ENCODE results near the gene LCE1E.

LCE1E gene

GRCh38 chr1:152827173-152827572 lies 41.1 kb downstream of the LCE1E start, which contains the start of gene LCE1A:
Gene LCE1A, plus strand, starts transcription at chr1:152827473. Its CDS starts 0 bp downstream, at chr1:152827473.
- TF ChIP-seq, protein P1, sequence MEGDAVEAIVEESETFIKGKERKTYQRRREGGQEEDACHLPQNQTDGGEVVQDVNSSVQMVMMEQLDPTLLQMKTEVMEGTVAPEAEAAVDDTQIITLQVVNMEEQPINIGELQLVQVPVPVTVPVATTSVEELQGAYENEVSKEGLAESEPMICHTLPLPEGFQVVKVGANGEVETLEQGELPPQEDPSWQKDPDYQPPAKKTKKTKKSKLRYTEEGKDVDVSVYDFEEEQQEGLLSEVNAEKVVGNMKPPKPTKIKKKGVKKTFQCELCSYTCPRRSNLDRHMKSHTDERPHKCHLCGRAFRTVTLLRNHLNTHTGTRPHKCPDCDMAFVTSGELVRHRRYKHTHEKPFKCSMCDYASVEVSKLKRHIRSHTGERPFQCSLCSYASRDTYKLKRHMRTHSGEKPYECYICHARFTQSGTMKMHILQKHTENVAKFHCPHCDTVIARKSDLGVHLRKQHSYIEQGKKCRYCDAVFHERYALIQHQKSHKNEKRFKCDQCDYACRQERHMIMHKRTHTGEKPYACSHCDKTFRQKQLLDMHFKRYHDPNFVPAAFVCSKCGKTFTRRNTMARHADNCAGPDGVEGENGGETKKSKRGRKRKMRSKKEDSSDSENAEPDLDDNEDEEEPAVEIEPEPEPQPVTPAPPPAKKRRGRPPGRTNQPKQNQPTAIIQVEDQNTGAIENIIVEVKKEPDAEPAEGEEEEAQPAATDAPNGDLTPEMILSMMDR (IDR thresholded peaks at IDR 0.05; ENCODE audit: low read depth, low read length, missing control alignments): no peak

DNA sequence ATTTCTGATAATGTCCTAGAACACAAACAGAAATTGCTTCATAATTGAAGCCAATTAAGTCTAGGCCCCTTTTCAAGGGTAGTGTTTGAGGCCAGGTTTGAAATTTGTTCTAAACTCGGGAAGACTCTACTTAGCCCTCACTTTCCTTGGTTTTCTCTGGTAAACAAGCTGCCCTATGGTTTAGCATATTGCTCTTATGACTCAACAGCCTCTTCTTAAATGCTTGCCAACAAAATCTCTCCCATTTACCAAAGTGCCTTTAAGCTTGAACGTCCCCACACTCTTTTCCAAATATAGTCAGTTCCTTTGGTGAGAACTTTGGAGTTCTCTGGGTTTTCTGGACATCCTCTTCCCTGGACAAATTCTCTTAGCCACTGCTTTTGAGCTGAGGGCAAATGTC lies 50.8 kb downstream of the LCE1E start:
- in situ Hi-C loops (cut with HindIII; ENCODE audit: low sequenced_read_pairs): no loop called here
- TF ChIP-seq, protein P1 (IDR thresholded peaks at IDR 0.05; ENCODE audit: low read depth, low read length, missing control alignments): no peak
- DNase-seq (ENCODE audit: low read depth): no peak
- H3K4me3 ChIP-seq (ENCODE audit: low read depth, low read length): no peak overlapping the region

More at GRCh38 chr1:152827173-152827572, 41.1 kb downstream of the LCE1E start, which contains the start of gene LCE1A:
- no peak for DNase-seq (ENCODE audit: low read depth)
- H3K4me3 ChIP-seq (ENCODE audit: low read depth, low read length): no peak within 1 kb of the TSS
- in situ Hi-C loops (cut with HindIII; ENCODE audit: low sequenced_read_pairs): no loop called here
